NCI-H226 (cell line): ENCODE measurements around the gene RPS19BP1.

ENCODE experiments used
- DNase-seq: peaks from one replicate; pipeline ENCODE4 v3.0.0-alpha.2; 2015

The RPS19BP1 gene

GRCh38 chr22:39558950-39559349 is 26.4 kb upstream of the RPS19BP1 start:
- DNase-seq = no peak

- no peak for DNase-seq
Observed at GRCh38 chr22:39558254-39558727, 25.7 kb upstream of the RPS19BP1 start.

GRCh38 chr22:39556970-39557841 is 24.7 kb upstream of the RPS19BP1 start:
- DNase-seq = no peak

GRCh38 chr22:39554151-39554550 is 21.6 kb upstream of the RPS19BP1 start:
- DNase-seq = no peak

GRCh38 chr22:39553429-39553828 is 20.9 kb upstream of the RPS19BP1 start:
- DNase-seq = no peak

GRCh38 chr22:39547587-39547947 is 15.0 kb upstream of the RPS19BP1 start:
- DNase-seq = no peak

GRCh38 chr22:39546889-39547586 is 14.5 kb upstream of the RPS19BP1 start:
- DNase-seq = no peak

- peak; percentile 40 for DNase-seq
Observed at GRCh38 chr22:39545386-39546365, 13.1 kb upstream of the RPS19BP1 start.

- DNase-seq = no peak
Observed at GRCh38 chr22:39543095-39543494, 10.5 kb upstream of the RPS19BP1 start.

GRCh38 chr22:39537975-39538374 is 5.4 kb upstream of the RPS19BP1 start:
- DNase-seq = no peak

- no peak for DNase-seq
Observed at GRCh38 chr22:39536711-39537110, 4.2 kb upstream of the RPS19BP1 start.

- no peak for DNase-seq
Observed at GRCh38 chr22:39535831-39536449, 3.4 kb upstream of the RPS19BP1 start.

GRCh38 chr22:39535357-39535725 is 2.8 kb upstream of the RPS19BP1 start:
- no peak for DNase-seq

GRCh38 chr22:39534591-39535356 is 2.2 kb upstream of the RPS19BP1 start:
- DNase-seq = peak; percentile 24

- no peak for DNase-seq
Observed at GRCh38 chr22:39534092-39534506, 1.6 kb upstream of the RPS19BP1 start.

GRCh38 chr22:39530692-39531331 is 1.7 kb downstream of the RPS19BP1 start:
- no peak for DNase-seq

GRCh38 chr22:39530116-39530515 is 2.4 kb downstream of the RPS19BP1 start:
- DNase-seq = no peak

GRCh38 chr22:39529487-39529851 is 3.1 kb downstream of the RPS19BP1 start:
- no peak for DNase-seq

- DNase-seq = peak; percentile 56
Observed at GRCh38 chr22:39528681-39529486, 3.7 kb downstream of the RPS19BP1 start.

GRCh38 chr22:39528080-39528661 is 4.4 kb downstream of the RPS19BP1 start:
- no peak for DNase-seq
